ENCODE data around the gene GNA12.
A peak's percentile ranks its signal among the peaks of the same experiment; 100 is the strongest.

Gene GNA12

DNA sequence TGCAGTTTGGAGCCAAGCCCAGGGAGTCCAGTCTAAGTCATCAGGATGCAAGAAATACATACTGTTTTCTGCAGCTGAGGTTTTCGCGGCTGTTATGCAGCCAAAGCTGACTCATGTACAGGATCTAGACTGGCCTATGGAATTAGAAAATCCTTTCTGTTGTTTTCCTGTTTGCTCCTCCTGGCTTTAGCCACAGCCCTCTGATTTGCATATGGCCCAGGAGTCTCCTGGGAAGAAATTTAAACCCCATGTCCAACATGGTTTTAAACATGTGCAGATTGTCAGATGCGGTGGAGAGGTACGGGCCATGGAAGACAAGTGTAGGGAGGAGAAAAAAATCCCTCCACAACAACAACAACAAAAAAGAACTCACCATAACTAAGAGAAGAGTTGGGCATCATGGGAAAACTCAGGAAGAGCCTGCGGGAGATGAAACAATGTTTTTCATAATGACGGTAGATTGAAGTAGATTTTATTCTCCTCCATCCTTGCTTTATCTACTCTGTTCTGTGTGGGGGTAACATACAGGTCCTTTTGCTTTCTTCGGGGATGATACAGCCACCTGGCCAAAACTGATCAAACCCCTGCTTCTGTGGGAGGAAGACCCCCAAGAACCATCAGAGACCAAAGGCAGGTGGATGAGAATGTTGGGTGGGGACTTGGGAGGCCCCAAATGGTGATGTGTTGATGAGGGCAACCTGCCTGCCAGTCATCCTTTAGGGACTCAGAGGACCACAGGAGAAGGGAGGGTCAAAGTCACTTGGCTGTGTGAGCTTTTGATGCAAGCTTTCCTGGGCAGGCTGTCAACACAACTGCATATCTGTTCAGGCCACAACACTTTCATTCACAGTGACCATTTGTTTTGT, 29.8 kb upstream of the GNA12 start:
- DNase-seq: no peak
- ATAC-seq: peak; percentile 38

DNA sequence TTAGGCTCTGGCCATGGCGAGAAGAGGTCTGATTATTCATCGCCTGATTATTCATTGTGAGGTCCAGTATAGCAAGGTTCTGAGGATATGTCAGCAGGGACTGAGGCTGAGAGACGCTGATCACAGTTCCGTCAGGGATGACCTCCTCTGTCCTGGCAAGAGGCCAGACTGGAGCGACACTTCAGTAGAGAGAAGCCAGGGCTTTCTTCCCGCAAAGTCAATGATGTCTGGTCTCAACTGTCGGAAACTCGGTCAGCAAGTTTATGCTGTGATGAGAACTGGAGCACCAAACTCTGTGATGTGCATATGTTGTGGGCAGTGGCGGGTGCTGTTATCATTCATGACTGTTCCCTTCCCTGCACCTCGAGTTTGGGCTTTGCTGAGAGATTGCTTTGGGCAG, 29.0 kb upstream of the GNA12 start:
- no peaks in the 10 kb centered on the region for H3K36me3 Mint-ChIP-seq (ENCODE audit: low read depth)
- H3K9me3 Mint-ChIP-seq: no peaks in the 10 kb centered on the region
- ATAC-seq (no peak), DNase-seq (no peak)
- H3K27me3 Mint-ChIP-seq: no peaks in the 10 kb centered on the region
- H3K4me3 Mint-ChIP-seq: no peak overlapping the region
- no peak overlapping the region for H3K27ac Mint-ChIP-seq
- peaks cover 33% of the 10 kb centered on the region for H3K4me1 Mint-ChIP-seq

More for the DNA sequence above, 29.8 kb upstream of the GNA12 start:
- H3K27me3 Mint-ChIP-seq: no peaks in the 10 kb centered on the region
- H3K4me3 Mint-ChIP-seq: no peak overlapping the region
- H3K36me3 Mint-ChIP-seq (ENCODE audit: low read depth): no peaks in the 10 kb centered on the region
- peaks cover 39% of the 10 kb centered on the region for H3K4me1 Mint-ChIP-seq
- no peaks in the 10 kb centered on the region for H3K9me3 Mint-ChIP-seq
- peak overlapping the region; percentile 87 for H3K27ac Mint-ChIP-seq

DNA sequence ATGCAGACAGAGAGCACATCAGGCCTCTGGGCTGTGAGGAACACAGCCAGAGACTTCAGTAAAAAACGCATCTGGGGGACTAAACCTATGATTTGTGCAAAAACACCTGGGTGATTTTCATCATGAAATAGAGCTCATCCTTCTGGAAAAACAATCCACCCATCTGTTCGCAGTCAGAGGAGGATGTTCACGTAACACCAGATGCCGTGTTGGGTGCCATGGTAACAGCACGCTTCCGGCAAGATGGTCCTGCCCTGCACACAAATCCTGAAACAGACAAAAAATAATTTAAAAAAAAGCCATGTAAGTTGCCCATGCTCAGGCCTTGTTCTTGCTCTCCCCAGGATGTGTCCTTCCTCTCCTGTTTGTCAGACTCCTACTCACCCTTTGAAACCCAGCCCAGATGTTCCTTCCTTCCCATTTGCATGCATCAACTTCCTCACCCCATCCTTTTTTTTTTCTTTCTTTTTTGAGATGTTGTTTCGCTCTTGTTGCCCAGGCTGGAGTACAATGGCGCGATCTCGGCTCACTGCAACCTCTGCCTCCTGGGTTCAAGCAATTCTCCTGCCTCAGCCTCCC, 28.3 kb upstream of the GNA12 start:
- Mint-ChIP-seq H3K9me3 (no peaks in the 10 kb centered on the region), H3K27me3 (no peaks in the 10 kb centered on the region), H3K4me1 (peaks cover 33% of the 10 kb centered on the region), H3K27ac (no peak overlapping the region), H3K36me3 (ENCODE audit: low read depth) (no peaks in the 10 kb centered on the region), H3K4me3 (no peak overlapping the region)
- ATAC-seq: no peak
- no peak for DNase-seq

GRCh38 chr7:2870471-2870931, 26.4 kb upstream of the GNA12 start:
- Mint-ChIP-seq H3K9me3 (no peaks in the 10 kb centered on the region), H3K27ac (peak overlapping the region; percentile 23), H3K36me3 (ENCODE audit: low read depth) (no peaks in the 10 kb centered on the region), H3K4me1 (peaks cover 33% of the 10 kb centered on the region), H3K4me3 (peak overlapping the region; percentile 46), H3K27me3 (no peaks in the 10 kb centered on the region)
- DNase-seq (peak; percentile 50), ATAC-seq (peak; percentile 85)

DNA sequence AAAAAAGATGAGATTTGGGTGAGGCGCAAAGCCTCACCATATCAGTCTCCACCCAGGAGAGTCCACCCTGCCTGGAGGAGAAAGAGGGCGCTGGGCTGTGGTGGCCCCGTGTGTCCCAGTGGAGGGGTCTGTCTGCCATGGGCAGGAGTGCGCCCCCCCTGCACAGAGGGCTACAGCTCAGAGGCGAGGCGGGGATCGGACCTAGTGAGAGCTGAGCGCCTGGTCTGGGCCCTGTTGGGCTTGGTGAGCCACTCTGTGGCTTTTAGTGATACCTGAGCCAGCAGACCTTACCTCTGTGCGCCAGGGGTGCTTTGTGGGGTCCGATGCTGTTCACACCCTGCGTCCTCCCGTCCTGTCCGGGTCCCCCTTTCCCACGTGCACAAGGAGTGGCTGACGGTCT, 25.9 kb upstream of the GNA12 start:
- H3K4me1 Mint-ChIP-seq: peaks cover 33% of the 10 kb centered on the region
- no peak for ATAC-seq
- DNase-seq: no peak
- H3K9me3 Mint-ChIP-seq: no peaks in the 10 kb centered on the region
- H3K27ac Mint-ChIP-seq: peak overlapping the region; percentile 23
- H3K4me3 Mint-ChIP-seq: peak overlapping the region; percentile 46
- H3K36me3 Mint-ChIP-seq (ENCODE audit: low read depth): no peaks in the 10 kb centered on the region
- H3K27me3 Mint-ChIP-seq: no peaks in the 10 kb centered on the region

DNA sequence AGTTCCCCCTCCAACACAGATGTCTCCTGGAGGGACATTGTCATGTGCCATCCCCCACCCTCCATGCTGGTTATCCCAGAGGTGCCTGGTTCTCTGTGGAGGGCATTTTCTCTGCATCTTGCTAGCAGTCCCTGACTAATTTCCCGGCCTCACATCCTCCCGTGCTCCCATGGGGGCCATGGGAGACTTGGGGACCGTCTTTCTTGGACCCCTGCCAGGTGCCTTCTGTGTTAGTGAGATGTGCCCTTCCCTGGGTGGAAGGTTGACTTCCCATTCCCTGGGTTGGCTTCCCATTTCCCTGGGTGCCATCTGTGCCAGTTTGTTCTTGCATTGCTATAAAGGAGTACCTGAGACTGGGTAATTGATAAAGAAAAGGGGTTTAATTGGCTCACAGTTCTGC, 22.5 kb upstream of the GNA12 start:
- H3K27ac Mint-ChIP-seq: no peak overlapping the region
- no peak for ATAC-seq
- peaks cover 54% of the 10 kb centered on the region for H3K4me1 Mint-ChIP-seq
- H3K27me3 Mint-ChIP-seq: no peaks in the 10 kb centered on the region
- H3K4me3 Mint-ChIP-seq: no peak overlapping the region
- H3K36me3 Mint-ChIP-seq (ENCODE audit: low read depth): no peaks in the 10 kb centered on the region
- DNase-seq: no peak
- H3K9me3 Mint-ChIP-seq: no peaks in the 10 kb centered on the region

GRCh38 chr7:2864999-2865670, 21.0 kb upstream of the GNA12 start:
- H3K27me3 Mint-ChIP-seq: no peaks in the 10 kb centered on the region
- ATAC-seq (no peak), DNase-seq (peak; percentile 77)
- H3K4me1 Mint-ChIP-seq: peaks cover 40% of the 10 kb centered on the region
- H3K4me3 Mint-ChIP-seq: peak overlapping the region; percentile 70
- H3K36me3 Mint-ChIP-seq (ENCODE audit: low read depth): no peaks in the 10 kb centered on the region
- H3K9me3 Mint-ChIP-seq: no peaks in the 10 kb centered on the region
- H3K27ac Mint-ChIP-seq: peak overlapping the region; percentile 85

DNA sequence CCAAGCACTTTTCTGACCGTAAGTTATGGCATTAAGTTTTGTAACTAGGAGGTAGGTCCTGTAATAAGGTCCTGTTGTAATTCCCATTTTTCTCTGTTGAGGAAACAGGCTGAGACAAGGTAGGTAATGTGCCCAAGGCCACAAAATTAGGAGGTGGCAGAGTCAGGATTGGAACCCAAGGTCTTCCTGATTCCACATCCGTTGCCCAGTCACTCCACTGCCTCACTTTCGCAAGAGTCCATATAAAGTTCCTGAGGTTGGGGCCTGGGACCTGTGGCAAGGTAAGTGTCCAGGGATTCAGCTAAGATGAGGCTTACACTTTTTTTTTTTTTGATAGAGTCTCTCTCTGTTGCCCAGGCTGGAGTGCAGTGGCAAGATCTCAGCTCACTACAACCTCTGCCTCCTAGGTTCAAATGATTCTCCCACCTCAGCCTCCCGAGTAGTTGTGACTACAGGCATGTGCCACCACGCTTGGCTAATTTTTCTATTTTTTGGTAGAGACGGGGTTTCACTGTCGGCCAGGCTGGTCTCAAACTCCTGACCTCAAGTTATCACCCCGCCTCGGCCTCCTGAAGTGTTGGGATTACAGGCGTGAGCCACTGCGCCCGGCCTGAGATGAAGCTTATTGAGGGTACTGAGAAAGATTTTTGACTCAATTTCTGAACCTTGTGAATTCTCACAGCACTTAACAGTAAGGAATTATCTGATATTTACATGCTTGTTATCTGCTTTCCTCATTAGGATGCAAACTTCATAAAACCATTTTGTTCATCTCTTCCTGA, 20.3 kb upstream of the GNA12 start:
- Mint-ChIP-seq H3K27ac (peak overlapping the region; percentile 95), H3K4me3 (peak overlapping the region; percentile 75), H3K4me1 (peaks cover 34% of the 10 kb centered on the region), H3K36me3 (ENCODE audit: low read depth) (no peaks in the 10 kb centered on the region), H3K9me3 (no peaks in the 10 kb centered on the region), H3K27me3 (no peaks in the 10 kb centered on the region)
- DNase-seq: no peak
- no peak for ATAC-seq

DNA sequence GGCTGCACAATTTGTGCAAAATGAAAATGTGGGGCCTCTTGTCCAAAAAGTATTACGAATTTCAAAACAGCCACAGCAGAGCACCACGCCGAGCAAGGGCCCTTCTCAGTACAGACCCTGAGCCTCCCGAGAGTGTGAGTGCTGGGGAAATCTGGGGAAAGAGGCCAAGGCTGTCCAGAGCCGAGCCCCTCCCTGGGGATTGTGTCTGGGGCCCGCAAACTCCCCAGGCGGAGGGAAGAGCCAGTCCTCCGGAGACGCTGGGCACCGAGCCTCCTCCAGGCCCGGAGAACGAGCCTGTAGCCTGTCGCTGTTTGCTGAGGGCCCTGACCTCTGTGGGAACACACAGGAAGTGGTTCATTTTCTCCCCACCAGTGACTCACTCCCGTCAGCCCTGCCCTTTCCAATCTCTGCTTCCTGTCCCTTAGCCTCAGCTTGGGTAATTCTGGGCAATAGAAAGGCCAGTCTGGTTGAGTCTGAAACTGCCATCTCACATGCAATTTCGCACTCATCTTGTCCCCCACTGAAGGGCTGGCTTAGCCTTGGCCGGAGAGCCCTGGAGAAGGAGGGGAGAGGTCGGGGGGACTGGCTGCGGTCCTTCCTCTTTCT, 19.5 kb upstream of the GNA12 start:
- peak overlapping the region; percentile 75 for H3K4me3 Mint-ChIP-seq
- ATAC-seq (peak; percentile 97), DNase-seq (peak; percentile 77)
- H3K4me1 Mint-ChIP-seq: peaks cover 29% of the 10 kb centered on the region
- H3K9me3 Mint-ChIP-seq: no peaks in the 10 kb centered on the region
- peak overlapping the region; percentile 95 for H3K27ac Mint-ChIP-seq
- H3K27me3 Mint-ChIP-seq: no peaks in the 10 kb centered on the region
- H3K36me3 Mint-ChIP-seq (ENCODE audit: low read depth): no peaks in the 10 kb centered on the region

GRCh38 chr7:2862831-2863361, 18.8 kb upstream of the GNA12 start:
- DNase-seq: peak; percentile 48
- Mint-ChIP-seq H3K27me3 (no peaks in the 10 kb centered on the region), H3K36me3 (ENCODE audit: low read depth) (no peaks in the 10 kb centered on the region), H3K27ac (peak overlapping the region; percentile 95), H3K4me3 (peak overlapping the region; percentile 75), H3K9me3 (no peaks in the 10 kb centered on the region), H3K4me1 (peaks cover 29% of the 10 kb centered on the region)
- ATAC-seq: peak; percentile 35

- H3K4me3 Mint-ChIP-seq: no peak overlapping the region
- H3K4me1 Mint-ChIP-seq: peaks cover 29% of the 10 kb centered on the region
- H3K9me3 Mint-ChIP-seq: no peaks in the 10 kb centered on the region
- H3K27ac Mint-ChIP-seq: no peak overlapping the region
- H3K36me3 Mint-ChIP-seq (ENCODE audit: low read depth): no peaks in the 10 kb centered on the region
- ATAC-seq (no peak), DNase-seq (no peak)
- no peaks in the 10 kb centered on the region for H3K27me3 Mint-ChIP-seq
Observed at GRCh38 chr7:2861509-2861908, 17.4 kb upstream of the GNA12 start.

DNA sequence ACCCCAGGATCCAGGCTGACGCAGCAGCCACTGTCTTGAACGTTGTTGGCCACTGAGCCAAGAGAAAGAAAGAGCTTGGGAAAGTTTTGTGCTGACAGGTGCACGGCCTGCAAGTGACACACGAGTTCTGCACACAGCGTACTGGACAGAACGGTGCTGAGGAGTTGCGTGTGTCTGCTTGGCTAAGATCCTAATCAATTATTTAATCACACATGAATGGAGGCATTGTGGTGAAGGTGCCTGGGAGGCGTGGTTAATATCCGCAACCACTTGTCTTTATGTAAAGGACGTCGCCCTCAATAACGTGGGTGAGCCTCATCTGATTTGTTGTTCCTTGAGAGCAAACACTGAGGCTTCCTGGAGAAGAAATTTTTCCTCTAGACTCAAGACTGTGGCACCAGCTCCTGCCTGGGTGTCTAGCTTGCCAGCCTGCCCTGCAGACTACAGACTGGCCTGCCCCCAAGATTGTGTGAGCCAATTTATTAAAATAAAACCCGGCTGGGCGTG, 16.6 kb upstream of the GNA12 start:
- H3K4me1 Mint-ChIP-seq: peaks cover 29% of the 10 kb centered on the region
- no peaks in the 10 kb centered on the region for H3K36me3 Mint-ChIP-seq (ENCODE audit: low read depth)
- no peak overlapping the region for H3K27ac Mint-ChIP-seq
- no peak overlapping the region for H3K4me3 Mint-ChIP-seq
- no peak for ATAC-seq
- DNase-seq: no peak
- H3K27me3 Mint-ChIP-seq: no peaks in the 10 kb centered on the region
- H3K9me3 Mint-ChIP-seq: no peaks in the 10 kb centered on the region

DNA sequence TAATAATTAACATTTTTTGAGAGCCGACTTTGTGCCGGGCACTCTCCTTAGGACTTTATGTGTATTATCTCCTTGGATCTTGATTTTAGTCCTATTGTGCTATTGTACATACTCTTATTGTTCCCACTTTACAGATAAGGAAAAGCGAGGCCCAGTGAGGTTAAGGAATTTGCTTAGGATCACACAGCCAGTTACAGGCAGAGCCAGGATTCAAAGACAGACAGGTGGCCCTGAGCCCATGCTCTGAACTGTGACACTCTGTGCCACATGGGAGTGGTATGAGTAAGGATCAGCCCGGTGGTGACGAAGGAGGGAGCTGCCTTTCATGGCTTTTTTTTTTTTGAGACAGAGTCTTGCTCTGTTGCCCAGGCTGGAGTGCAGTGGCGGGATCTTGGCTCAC, 15.8 kb upstream of the GNA12 start:
- DNase-seq (no peak), ATAC-seq (no peak)
- Mint-ChIP-seq H3K27ac (no peak overlapping the region), H3K36me3 (ENCODE audit: low read depth) (no peaks in the 10 kb centered on the region), H3K4me1 (peaks cover 28% of the 10 kb centered on the region), H3K27me3 (no peaks in the 10 kb centered on the region), H3K9me3 (no peaks in the 10 kb centered on the region), H3K4me3 (no peak overlapping the region)

DNA sequence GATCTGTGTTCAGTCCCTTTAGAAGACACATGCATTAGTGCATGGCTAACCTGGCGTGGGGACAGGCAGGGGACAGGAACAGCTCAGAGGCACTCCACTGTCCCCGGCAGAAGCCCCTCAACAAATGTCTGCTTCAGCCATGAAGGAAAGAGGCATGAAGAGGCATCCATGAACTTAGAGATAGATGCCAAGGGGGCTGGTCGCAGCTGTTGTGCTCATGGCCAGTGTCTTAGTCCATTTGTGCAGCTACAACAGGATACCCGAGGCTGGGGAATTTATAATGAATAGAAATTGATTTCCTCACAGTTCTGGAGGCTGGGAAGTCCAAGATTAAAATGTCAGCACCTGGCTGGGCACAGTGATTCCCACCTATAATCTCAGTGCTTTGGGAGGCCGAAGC, 14.5 kb upstream of the GNA12 start:
- Mint-ChIP-seq H3K4me1 (peaks cover 15% of the 10 kb centered on the region), H3K27me3 (no peaks in the 10 kb centered on the region), H3K9me3 (no peaks in the 10 kb centered on the region), H3K27ac (no peak overlapping the region), H3K4me3 (no peak overlapping the region), H3K36me3 (ENCODE audit: low read depth) (no peaks in the 10 kb centered on the region)
- ATAC-seq: no peak
- DNase-seq: no peak

Measured in activated naive CD8-positive, alpha-beta T cell treated with anti-CD3 and anti-CD28 coated beads, Interleukin-2, amount 50 U/mL, for 24 hours (primary cell).